ENCODE data around the gene GHRHR. TPM values are rescaled to one million over a fixed set of nuclear protein-coding genes. Genes with fewer than 3 reads are reported as not detected.

GHRHR gene
- total RNA-seq (2022; extraction: Qiagen RNA extraction) = 0.41 TPM in 1 of 5 replicates, not detected in the others

GRCh38 chr7:30963842-30964241, at the start of gene GHRHR:
Gene GHRHR (plus strand): TSS chr7:30963953. CDS start chr7:30964069, 116 bp downstream.

Other genes with a start within 250 kb of the GHRHR start
- not detected in 5 replicates for gene INMT, start 211.8 kb upstream of the GHRHR start, total RNA-seq (2022; extraction: Qiagen RNA extraction)
- gene MINDY4, start 192.5 kb upstream of the GHRHR start, total RNA-seq (2022; extraction: Qiagen RNA extraction) = 2.2 to 2.6 TPM (median 2.4 TPM) in 5 replicates
- 0.37 to 0.52 TPM (median 0.45 TPM) in 5 replicates for gene AQP1, start 52.1 kb upstream of the GHRHR start, total RNA-seq (2022; extraction: Qiagen RNA extraction)
- gene ADCYAP1R1, start 88.4 kb downstream of the GHRHR start, total RNA-seq (2022; extraction: Qiagen RNA extraction) = 0.06 to 0.10 TPM in 2 of 5 replicates, not detected in the others